Adrenal gland (tissue), 5 donors: ENCODE data around the gene MAGEB1.

Source experiments
- CTCF ChIP-seq, 6 experiments: fragments of 450-650 bp in 4 of 6; fragments of 200-600 bp in 2 of 6; sonication (generic) in 1 of 6; IDR thresholded peaks; 1 replicate in 5 of 6; 2 replicates in 1 of 6; pipeline versions ENCODE4 v1.5.1 to v1.8.0; 2016 to 2021; ENCODE audit warnings: antibody characterized with exemption in 6 of 6, mild to moderate bottlenecking in 2 of 6, moderate library complexity in 1 of 6
- POLR2A ChIP-seq, 2 donors: fragments of 450-650 bp; IDR thresholded peaks; one replicate each; pipeline ENCODE4 v1.6.1; 2017; ENCODE audit warnings: antibody characterized with exemption in 2 of 2, mild to moderate bottlenecking in 2 of 2, moderate library complexity in 1 of 2
- donor health status: DM: no; HTN: no; CAD: no.

- TF ChIP-seq CTCF (IDR thresholded peaks at IDR 0.05) (no peak), POLR2A (IDR thresholded peaks at IDR 0.05) (no peak)
Measured at GRCh38 chrX:30280428-30280827, 33.5 kb downstream of the MAGEB1 start.
